PC-3 (cell line): ENCODE results near the gene FSTL4. TPM values are rescaled to one million over a fixed set of nuclear protein-coding genes. Genes with fewer than 3 reads are reported as not detected.

Experiments
- ATAC-seq: fragments of 200-7000 bp; cut with Tn5 transposase; 2 replicates; pipeline ENCODE4 v1.9.1; 2020; ENCODE audit warnings: mild to moderate bottlenecking, moderate library complexity
- BruUV-seq: library from RNA; stranded (reverse); fragments of 400-500 nt; replicated peaks from 2 replicates; lab custom pipeline; 2021; lab: Mats Ljungman, UMichigan
- CTCF ChIA-PET: fragments of 300-600 bp; sonication (Branson Sonifier 250); formaldehyde crosslinking; loops from one replicate; lab custom pipeline; 2022; ENCODE audit warnings: antibody characterized with exemption; lab: Charles Lee
- POLR2A ChIA-PET: fragments of 300-600 bp; sonication (Branson Sonifier 250); formaldehyde crosslinking; loops from one replicate; lab custom pipeline; 2022; ENCODE audit warnings: antibody characterized with exemption; ENCODE audit not compliant: unreplicated experiment; lab: Charles Lee
- DNase-seq: peaks from one replicate; pipeline ENCODE4 v3.0.0-alpha.2; 2015
- H2AFZ ChIP-seq: fragments of 300-600 bp; sonication (generic); 2 replicates; pipeline ENCODE4 v1.6.0; 2016; ENCODE audit warnings: antibody characterized with exemption, low read length
- H3F3A ChIP-seq: fragments of 300-600 bp; sonication (generic); one replicate; pipeline ENCODE4 v1.6.0; 2017; ENCODE audit warnings: antibody characterized with exemption, low read length, control low read depth, mild to moderate bottlenecking; ENCODE audit not compliant: unreplicated experiment
- H3K27ac ChIP-seq: fragments of 300-600 bp; sonication (generic); 2 replicates; pipeline ENCODE4 v1.5.1; 2016; ENCODE audit warnings: mild to moderate bottlenecking, low read length
- H3K27me3 ChIP-seq: fragments of 300-600 bp; sonication (generic); 2 replicates; pipeline ENCODE4 v1.6.1; 2016; ENCODE audit warnings: low read length, mixed read lengths
- H3K36me3 ChIP-seq: fragments of 300-600 bp; sonication (generic); 2 replicates; pipeline ENCODE4 v1.6.1; 2016; ENCODE audit warnings: low read depth, mixed run types, low read length, mixed read lengths
- H3K4me1 ChIP-seq: fragments of 300-600 bp; sonication (generic); 2 replicates; pipeline ENCODE4 v1.5.1; 2016; ENCODE audit warnings: low read length; ENCODE audit not compliant: insufficient read depth
- H3K4me2 ChIP-seq: fragments of 300-600 bp; sonication (generic); 2 replicates; pipeline ENCODE4 v1.6.0; 2016; ENCODE audit warnings: low read length
- H3K4me3 ChIP-seq: fragments of 300-600 bp; sonication (generic); 2 replicates; pipeline ENCODE4 v1.5.1; 2016; ENCODE audit warnings: mild to moderate bottlenecking, low read length, mixed read lengths
- H3K79me2 ChIP-seq: fragments of 300-600 bp; sonication (generic); 2 replicates; pipeline ENCODE4 v1.6.1; 2017; ENCODE audit warnings: low read length, mixed read lengths
- H3K9ac ChIP-seq: fragments of 300-600 bp; sonication (generic); 2 replicates; pipeline ENCODE4 v1.6.0; 2016; ENCODE audit warnings: mild to moderate bottlenecking, low read length
- H3K9me2 ChIP-seq: fragments of 300-600 bp; sonication (generic); replicated peaks from 2 replicates; pipeline ENCODE4 v1.6.1; 2016; ENCODE audit warnings: mixed run types, low read length, mixed read lengths
- H3K9me3 ChIP-seq: fragments of 300-600 bp; sonication (generic); 2 replicates; pipeline ENCODE4 v1.6.1; 2016; ENCODE audit warnings: low read length, mixed read lengths
- H4K20me1 ChIP-seq: fragments of 300-600 bp; sonication (generic); 2 replicates; pipeline ENCODE4 v1.6.1; 2016; ENCODE audit warnings: low read length, mixed read lengths
- CTCF ChIP-seq: fragments of 300-600 bp; sonication (generic); conservative IDR thresholded peaks from 2 replicates; pipeline ENCODE4 v1.5.1; 2017; ENCODE audit warnings: antibody characterized with exemption, low read depth, mild to moderate bottlenecking, low read length
- EZH2 ChIP-seq: fragments of 300-600 bp; sonication (generic); IDR thresholded peaks from one replicate; pipeline ENCODE4 v1.6.1; 2017; ENCODE audit warnings: antibody characterized with exemption, mild to moderate bottlenecking, low read length; ENCODE audit not compliant: unreplicated experiment
- EZH2phosphoT487 ChIP-seq: fragments of 300-600 bp; sonication (generic); IDR thresholded peaks from 2 replicates; pipeline ENCODE4 v1.6.1; 2018; ENCODE audit warnings: mild to moderate bottlenecking, antibody characterized with exemption, low read length, borderline replicate concordance
- intact Hi-C: fragments of 100-400 bp; cut with micrococcal nuclease; formaldehyde crosslinking; loops from 2 replicates; pipeline ENCODE4 v1.9.0; 2023
- total RNA-seq: library from RNA; depleted of rRNA; stranded (reverse); fragments of >200 nt; gene quantifications from 2 replicates; pipeline ENCODE4 v1.2.3, GENCODE V29; 2014

Gene FSTL4
- total RNA-seq, 1 experiment from 2014 or later: 4.2 TPM

GRCh38 chr5:133344266-133344665, 268.1 kb downstream of the FSTL4 start:
- Histone ChIP-seq H3K4me1 (no peaks in the 10 kb centered on the region), H3K4me2 (no peak overlapping the region), H3K27me3 (no peaks in the 10 kb centered on the region), H3K9me2 (no peaks in the 10 kb centered on the region), H4K20me1 (no peaks in the 10 kb centered on the region), H3K27ac (no peak overlapping the region), H3K79me2 (no peaks in the 10 kb centered on the region), H2AFZ (no peak overlapping the region), H3K9me3 (no peaks in the 10 kb centered on the region), H3K9ac (no peak overlapping the region), H3K36me3 (no peaks in the 10 kb centered on the region), H3K4me3 (no peak overlapping the region), H3F3A (no peaks in the 10 kb centered on the region)
- ChIA-PET POLR2A (no interaction called here), CTCF (no interaction called here)
- TF ChIP-seq CTCF: no peak
- no peak for TF ChIP-seq EZH2
- TF ChIP-seq EZH2phosphoT487: no peak
- intact Hi-C loops: no loop called here
- no TSS peak for BruUV-seq
- no peak for ATAC-seq
- DNase-seq: no peak

- TF ChIP-seq CTCF: no peak
- TF ChIP-seq EZH2: no peak
- TF ChIP-seq EZH2phosphoT487: no peak
- no peak for DNase-seq
- no peaks in the 10 kb centered on the region for H3K36me3 ChIP-seq
- intact Hi-C loops: no loop called here
- CTCF ChIA-PET: no interaction called here
- no peak overlapping the region for H3K4me3 ChIP-seq
- no peaks in the 10 kb centered on the region for H3K27me3 ChIP-seq
- no peaks in the 10 kb centered on the region for H3F3A ChIP-seq
- H3K9ac ChIP-seq: no peak overlapping the region
- H3K9me2 ChIP-seq: no peaks in the 10 kb centered on the region
- no peaks in the 10 kb centered on the region for H4K20me1 ChIP-seq
- no peak overlapping the region for H3K27ac ChIP-seq
- no peak for ATAC-seq
- H3K9me3 ChIP-seq: no peaks in the 10 kb centered on the region
- BruUV-seq: no TSS peak
- H3K4me1 ChIP-seq: no peaks in the 10 kb centered on the region
- H3K4me2 ChIP-seq: no peak overlapping the region
- H2AFZ ChIP-seq: no peak overlapping the region
- H3K79me2 ChIP-seq: no peaks in the 10 kb centered on the region
- POLR2A ChIA-PET: no interaction called here
These were observed 269.1 kb downstream of the FSTL4 start for GRCh38 chr5:133343196-133343595.

- ChIA-PET CTCF (interaction anchor here (0.6 to 0.7 kb wide), 2 partner anchors 8 to 322 kb away, joined by 3 read pairs; no protein-coding TSS in a partner anchor), POLR2A (no interaction called here)
- no peaks in the 10 kb centered on the region for H3F3A ChIP-seq
- no peaks in the 10 kb centered on the region for H3K27me3 ChIP-seq
- no peaks in the 10 kb centered on the region for H3K9me3 ChIP-seq
- no peaks in the 10 kb centered on the region for H4K20me1 ChIP-seq
- no peaks in the 10 kb centered on the region for H3K36me3 ChIP-seq
- intact Hi-C loops: no loop called here
- no peak overlapping the region for H3K9ac ChIP-seq
- ATAC-seq: no peak
- no peak overlapping the region for H3K4me2 ChIP-seq
- BruUV-seq: no TSS peak
- no peaks in the 10 kb centered on the region for H3K4me1 ChIP-seq
- H3K9me2 ChIP-seq: no peaks in the 10 kb centered on the region
- TF ChIP-seq CTCF (no peak), EZH2 (no peak), EZH2phosphoT487 (no peak)
- H3K79me2 ChIP-seq: no peaks in the 10 kb centered on the region
- H2AFZ ChIP-seq: no peak overlapping the region
- no peak for DNase-seq
- H3K27ac ChIP-seq: no peak overlapping the region
- no peak overlapping the region for H3K4me3 ChIP-seq
These were observed 270.2 kb downstream of the FSTL4 start for GRCh38 chr5:133341915-133342710.
